KBM-7 (cell line): ENCODE data around the gene LRCH4.

ENCODE experiments used
- DNase-seq: peaks from one replicate; pipeline ENCODE4 v3.0.0-alpha.2; 2015
- in situ Hi-C: fragments of 300-500 bp; cut with MboI; formaldehyde crosslinking; loops from 2 replicates; pipeline ENCODE4 v1.14.3; 2020; ENCODE audit warnings: low sequenced_read_pairs, low pct_unique_long_range_greater_than_20kb, mixed read lengths

Gene LRCH4

DNA sequence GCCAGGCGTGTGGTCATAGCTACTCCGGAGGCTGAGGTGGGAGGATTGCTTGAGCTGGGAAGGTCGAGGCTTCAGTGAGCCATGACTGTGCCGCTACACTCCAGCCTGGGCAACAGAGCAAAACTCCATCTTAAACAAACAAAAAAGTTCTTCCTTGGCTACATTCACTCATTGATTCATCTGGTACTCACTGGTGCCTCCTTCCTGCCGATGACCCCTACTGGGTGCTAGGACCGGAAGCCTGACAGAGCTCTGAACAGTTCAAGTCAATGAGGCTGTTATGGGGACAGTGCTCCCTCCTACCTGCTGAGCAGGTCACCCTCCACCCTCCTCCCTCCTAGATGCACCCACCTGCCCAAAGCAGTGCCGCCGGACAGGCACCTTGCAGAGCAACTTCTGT, 21.2 kb upstream of the LRCH4 start:
- DNase-seq, result no peak
- in situ Hi-C loops, result no loop called here

DNA sequence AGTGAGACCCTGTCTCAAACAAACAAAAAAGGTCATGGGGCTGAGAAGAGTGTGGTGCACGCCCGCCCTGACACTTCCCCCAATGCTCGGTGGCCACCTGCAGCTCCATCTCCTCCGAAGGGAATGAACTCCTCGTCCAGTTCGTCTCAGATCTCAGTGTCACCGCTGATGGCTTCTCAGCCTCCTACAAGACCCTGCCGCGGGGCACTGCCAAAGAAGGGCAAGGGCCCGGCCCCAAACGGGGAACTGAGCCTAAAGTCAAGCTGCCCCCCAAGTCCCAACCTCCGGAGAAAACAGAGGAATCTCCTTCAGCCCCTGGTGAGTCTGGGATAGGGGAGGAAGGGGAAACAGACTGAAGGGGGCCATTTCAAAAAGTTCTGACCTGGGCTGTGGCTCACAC, 20.4 kb upstream of the LRCH4 start:
- DNase-seq, result no peak

DNA sequence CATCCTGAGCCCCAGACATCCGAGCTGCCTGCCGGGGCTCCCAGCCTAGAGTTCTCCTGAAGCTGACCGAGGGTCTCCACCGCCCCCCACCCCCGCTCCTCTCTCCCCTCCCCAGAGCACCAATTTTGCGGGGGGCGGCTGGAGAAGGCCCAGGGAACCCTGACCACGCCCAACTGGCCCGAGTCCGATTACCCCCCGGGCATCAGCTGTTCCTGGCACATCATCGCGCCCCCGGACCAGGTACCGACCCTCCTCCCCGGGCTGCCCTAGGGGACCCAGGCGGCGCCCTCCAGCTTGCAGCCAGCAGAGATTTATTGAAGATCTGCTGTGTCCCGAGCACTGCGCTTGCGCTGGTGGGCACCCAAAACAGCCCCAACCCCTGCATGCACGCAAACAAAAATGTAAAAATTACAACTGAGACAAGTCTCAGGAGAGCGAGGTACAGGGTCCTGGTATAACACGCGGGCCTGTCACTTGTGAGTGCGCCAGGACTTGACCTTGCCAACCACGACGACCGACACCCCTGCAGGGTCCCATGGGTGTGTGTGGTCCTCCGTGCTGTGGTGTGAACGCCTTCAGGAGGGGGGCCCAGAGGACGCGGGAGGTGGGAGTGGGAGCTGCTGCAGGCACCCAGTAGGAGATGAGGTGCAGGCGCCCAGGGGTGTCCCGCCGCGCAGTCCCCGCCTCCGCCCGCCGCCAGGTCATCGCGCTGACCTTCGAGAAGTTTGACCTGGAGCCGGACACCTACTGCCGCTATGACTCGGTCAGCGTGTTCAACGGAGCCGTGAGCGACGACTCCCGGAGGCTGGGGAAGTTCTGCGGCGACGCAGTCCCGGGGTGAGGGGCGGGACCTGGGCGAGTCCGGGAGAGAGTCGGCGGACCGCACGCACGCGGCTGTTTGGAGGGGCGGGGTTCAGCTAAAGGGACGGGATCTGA, 19.3 kb upstream of the LRCH4 start:
- DNase-seq, result no peak
- in situ Hi-C loops, result no loop called here

More for the DNA sequence above, 20.4 kb upstream of the LRCH4 start:
- in situ Hi-C loops, result no loop called here

DNA sequence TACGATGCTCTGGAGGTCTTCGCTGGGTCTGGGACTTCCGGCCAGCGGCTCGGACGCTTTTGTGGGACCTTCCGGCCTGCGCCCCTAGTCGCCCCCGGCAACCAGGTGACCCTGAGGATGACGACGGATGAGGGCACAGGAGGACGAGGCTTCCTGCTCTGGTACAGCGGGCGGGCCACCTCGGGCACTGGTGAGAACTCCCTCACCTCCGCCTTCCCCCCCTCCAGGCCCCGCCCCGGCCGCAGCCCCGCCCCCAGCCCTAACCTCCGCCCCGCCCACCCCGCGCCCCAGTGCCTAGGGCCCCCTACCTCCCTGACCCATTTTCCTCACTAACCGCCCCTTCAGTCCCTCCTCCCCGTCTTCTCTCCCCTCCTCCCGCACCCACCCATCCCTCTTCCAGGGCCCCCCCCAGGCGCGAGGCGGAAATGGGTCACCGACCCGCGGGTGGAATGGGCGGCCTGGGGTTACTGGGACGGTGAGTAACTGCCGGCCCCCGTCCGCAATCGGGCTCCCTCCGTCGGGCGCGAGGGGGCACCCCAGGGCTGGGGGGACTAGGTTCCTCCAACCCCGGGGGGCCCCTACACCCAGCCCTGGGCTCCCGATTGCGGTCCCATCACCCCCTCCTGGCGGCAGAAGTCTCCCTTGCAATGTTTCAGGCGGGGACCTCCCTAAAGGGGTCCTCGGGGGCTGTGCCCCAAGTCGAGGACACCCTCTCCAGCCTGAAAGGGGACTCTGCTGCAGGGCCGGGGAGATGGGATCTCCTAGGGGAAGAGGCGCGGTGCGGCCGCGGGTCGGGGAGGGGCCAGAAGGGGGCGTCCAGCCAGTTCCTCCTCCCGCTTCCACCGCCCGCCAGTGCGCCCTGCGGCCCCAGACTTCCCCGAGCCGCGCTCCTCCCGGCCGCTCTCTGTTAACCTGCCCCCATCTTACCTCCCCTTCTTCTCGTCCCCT, 18.4 kb upstream of the LRCH4 start:
- peak; percentile 88 for DNase-seq

DNA sequence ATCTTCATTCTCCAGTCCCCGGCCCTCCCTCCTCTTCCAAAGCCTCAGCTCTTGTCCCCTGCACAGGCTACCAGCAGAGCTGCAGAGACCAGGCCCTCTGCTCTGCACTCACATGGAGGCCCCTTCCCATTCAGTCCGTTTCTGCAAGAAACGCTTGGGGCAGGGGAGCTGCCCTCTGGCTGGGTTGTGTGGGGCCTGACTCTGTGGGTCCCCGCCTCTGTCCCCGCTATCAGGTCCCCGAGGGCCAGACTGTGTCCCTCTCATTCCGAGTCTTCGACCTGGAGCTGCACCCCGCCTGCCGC, 17.7 kb upstream of the LRCH4 start:
- in situ Hi-C loops, result no loop called here
- DNase-seq, result no peak

More for the DNA sequence above, 18.4 kb upstream of the LRCH4 start:
- in situ Hi-C loops, result no loop called here

DNA sequence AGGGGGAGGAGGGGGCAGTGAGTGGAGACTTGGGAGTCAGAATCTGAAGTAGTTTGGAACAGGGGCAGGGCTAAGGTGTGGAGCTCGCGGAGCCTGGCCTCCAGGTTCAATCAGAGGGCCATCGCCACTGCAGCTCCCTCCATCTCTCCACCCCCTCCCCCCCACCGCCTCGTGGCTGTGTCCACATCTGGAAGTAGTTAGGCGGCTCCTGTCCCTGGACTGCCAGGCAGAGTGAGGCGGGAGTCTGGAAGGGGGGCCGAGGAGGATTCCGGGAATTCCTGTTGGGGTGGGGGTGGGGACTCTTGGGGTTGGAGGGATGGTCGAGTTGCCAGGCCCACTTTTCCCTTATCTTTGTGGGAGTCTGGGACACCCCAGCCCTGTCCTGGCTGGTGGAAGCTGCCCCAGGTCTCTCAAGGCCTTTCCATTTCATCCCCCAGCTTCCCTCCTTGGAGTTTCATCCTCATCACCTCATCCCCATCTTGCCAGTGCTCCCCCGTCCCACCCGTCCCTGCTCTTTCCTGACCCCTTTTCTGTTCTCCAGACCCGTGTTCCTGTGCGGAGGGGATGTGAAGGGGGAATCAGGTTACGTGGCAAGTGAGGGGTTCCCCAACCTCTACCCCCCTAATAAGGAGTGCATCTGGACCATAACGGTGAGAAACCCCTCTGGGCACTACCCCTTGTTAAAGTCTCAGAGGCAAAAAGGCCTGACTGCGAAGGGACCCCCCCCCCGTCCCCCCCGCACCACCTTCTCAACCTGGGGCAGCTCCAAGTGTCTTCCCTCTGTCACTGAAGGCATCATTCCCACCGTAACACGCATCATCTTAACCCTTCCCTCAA, 17.2 kb upstream of the LRCH4 start:
- no peak for DNase-seq
- in situ Hi-C loops, result no loop called here

DNA sequence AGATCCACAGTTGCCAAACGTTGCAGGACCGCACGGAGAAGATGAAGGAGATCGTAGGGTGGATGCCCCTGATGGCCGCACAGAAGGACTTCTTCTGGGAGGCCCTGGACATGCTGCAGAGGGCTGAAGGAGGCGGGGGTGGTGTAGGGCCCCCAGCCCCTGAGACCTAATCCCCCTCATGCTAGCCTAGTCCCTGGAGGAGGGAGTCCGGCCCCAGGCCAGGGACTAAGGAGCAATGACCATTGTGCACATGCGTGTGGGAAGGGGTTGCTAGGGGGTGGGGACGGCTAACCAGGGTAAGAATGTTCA, 14.8 kb upstream of the LRCH4 start:
- DNase-seq, result no peak
- in situ Hi-C loops, result no loop called here

DNA sequence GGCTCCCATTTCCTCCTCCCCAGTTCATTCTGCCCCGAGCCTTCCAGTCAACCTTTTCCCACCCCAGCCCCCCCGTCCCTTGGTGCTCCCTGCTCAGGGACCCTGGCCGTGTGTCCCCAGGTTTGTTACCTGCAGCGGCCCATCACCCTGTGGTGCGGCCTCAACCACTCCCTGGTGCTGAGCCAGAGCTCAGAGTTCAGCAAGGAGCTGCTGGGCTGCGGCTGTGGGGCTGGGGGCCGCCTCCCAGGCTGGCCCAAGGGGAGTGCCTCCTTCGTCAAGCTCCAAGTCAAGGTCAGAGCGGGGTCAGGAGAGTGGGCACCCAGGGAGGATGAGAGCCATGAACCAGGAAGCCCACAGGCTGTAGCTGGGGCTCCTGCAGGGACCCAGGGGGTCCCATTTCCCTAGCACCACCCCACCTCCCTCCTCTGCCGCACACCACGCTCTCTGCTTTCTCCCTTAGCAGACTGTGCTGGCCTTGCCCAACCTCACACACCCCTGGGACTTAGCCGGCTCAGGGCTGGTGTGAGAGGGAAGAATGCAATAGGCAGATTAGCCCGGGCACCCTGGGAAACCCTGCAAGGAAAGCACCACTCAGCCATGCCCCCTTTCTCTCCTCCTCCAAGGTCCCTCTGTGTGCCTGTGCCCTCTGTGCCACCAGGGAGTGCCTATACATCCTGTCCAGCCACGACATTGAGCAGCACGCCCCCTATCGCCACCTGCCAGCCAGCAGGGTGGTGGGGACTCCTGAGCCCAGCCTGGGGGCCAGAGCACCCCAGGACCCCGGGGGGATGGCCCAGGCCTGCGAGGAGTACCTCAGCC, 14.2 kb upstream of the LRCH4 start:
- DNase-seq, result no peak
- in situ Hi-C loops, result no loop called here

DNA sequence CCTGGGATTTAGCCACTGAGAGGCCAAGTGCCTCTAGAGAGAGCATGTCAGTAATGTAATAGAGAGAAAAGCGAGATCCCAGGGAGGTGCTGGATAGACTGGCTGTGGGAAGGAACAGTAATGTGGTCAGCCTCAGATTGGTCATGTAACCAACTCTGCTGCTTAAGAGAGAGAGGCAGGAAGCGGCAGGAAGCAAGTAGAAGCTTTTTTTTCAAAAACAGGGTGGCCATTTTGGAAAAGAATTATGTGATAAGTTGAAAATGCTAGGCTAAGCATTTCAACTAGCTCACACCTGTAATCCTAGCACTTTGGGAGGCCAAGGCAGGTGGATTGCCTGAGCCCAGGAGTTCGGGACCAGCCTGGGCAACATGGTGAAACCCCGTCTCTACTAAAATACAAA, 12.5 kb upstream of the LRCH4 start:
- in situ Hi-C loops, result no loop called here
- DNase-seq, result peak; percentile 17

DNA sequence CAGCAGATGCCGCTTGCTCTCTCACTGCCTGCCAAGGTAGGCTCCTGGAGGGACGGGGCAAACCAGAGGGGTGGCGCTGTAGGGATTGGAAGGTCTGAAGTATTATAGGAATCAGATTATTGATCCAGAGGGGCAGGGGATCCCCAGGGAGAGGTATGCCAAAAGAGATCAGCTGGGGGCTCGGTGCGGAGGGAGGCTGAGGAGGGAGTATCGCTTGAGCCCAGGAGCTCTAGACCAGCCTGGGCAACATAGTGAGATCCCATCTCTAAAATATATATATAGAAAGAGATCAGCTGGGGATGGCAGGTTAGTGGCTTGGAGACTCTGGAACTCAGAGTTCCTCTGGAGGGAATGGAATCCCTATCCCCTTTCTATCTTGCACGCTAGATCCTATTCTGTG, 9.3 kb upstream of the LRCH4 start:
- no peak for DNase-seq
- in situ Hi-C loops, result no loop called here

DNA sequence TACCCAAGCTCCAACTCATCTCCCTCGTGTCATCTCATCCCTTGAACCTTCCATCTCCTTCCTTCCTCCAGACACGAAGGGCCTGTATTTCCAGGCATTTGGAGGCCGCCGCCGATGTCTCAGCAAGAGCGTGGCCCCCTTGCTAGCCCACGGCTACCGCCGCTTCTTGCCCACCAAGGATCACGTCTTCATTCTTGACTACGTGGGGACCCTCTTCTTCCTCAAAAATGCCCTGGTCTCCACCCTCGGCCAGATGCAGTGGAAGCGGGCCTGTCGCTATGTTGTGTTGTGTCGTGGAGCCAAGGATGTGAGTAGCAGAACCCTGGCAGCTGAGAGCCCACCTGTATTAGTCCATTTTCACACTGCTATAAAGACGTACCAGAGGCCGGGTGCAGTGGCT, 5.7 kb upstream of the LRCH4 start:
- in situ Hi-C loops, result no loop called here
- no peak for DNase-seq

DNA sequence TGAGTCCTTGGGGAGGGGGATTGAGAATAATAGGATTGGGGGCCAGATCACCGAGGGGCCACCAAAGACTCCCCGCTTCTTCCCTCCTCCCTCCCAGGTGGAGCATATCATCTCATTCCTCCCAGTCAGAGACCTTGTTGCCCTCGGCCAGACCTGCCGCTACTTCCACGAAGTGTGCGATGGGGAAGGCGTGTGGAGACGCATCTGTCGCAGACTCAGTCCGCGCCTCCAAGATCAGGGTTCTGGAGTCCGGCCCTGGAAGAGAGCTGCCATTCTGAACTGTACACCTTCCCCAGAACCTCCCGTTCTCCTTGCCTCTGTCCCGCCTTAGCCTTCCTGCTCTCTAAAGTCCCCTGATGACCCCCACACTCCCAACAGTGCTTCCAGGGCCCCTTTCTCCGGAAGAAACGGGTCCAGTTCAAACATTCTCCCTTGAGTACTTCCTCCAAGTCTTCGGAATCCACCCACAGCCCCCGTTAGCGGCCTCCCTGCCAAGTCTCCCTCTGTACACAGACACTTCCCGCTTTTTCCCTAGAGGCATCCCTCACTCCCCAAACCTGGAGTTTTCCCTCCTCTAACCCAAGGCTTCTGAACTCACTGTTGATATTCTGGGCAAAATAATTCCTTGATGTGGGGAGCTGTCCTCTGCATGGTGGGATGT, 4.3 kb upstream of the LRCH4 start:
- in situ Hi-C loops, result no loop called here
- DNase-seq, result no peak

DNA sequence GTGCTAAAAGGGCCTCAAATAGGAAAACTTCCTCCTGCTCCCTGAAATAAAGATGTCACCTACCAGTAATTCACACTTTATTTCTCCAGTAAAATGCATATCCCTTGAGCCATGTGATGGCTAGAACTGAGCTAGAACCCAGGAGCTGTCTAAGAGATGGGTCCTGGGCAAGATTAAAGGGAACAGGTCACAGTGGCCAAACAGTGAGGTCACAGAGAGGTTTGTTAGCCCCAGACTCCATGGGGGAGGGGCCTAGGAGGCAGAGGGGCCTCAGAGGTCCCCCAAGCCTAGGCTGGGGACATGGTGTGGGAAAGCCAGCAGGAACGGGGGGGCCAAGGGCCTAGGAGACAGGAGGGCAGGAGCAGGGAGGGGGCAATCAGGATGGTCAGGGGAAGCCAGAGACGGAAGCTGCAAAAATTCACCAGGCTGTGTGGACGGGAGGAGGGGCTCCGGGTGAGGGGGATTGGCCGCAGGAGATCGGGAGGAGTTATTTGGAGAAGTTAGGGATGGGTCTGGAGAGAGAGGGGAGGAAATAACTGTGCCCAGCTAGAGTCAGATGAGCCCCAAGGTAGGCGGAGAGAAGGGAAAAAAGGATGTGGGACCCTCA, 3.5 kb upstream of the LRCH4 start:
- in situ Hi-C loops, result no loop called here

DNA sequence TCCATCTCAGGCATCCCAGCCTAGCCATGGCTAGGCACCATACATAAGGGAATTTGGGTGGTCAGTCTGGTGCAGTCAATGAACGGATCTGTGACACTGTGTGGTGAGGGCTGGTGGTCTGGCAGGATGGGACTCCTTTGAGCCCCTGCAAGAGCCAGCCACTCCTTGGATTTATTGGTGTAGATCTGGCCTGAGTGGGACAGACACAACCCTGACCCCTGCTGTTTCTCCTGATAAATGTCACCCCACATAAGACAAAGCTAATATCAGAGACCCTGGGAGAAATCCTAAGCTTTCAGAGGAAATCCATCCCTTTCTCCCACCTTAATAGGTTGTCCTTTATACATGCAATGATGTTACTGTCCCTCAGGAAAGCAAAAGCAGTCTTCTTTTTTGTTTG, 2.5 kb upstream of the LRCH4 start:
- in situ Hi-C loops, result no loop called here
- peak; percentile 58 for DNase-seq

More for the DNA sequence above, 3.5 kb upstream of the LRCH4 start:
- no peak for DNase-seq

DNA sequence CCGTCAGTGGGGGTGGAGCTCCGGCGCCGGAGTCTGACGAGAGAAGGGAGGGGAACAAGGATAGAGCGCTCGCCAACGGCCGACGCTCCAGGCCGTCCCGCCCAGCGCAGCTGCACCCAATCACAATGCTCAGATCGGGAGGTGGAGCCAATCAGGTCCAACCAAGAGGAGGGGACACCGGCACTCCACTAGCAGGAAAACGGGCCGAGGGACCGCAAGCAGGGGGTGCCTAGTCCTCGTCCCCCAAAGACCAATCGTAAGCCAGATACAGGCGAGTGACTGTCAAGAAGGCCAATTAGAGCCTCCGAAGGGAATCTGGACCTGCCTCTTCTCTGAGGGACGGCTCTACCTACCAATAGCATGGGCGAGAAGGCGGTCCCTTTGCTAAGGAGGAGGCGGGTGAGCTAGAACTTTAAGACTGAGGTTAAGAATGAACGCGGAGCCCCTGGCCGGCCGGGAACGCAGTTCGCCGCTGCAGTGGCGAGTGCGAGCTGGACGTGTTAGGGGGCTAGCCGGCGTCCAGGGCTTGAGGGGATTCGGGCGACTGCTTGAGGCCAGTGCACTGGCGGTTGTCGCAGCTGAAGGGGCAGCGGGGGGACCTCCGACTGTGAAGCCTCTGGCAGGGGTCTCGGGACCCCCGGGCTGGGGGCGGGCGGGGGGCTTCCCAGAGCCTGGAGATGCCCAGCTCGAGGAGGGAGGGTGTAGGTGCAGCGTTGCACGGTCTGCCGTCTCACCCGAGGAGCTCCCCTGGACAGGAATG, 517 bp upstream of the LRCH4 start, which contains the start of gene FBXO24:
Gene FBXO24, plus strand, starts transcription at position 63 of the 760 bp plus-strand sequence. Its CDS starts 298 bp downstream, at position 361.
- in situ Hi-C loops, result no loop called here
- peak; percentile 100 for DNase-seq

DNA sequence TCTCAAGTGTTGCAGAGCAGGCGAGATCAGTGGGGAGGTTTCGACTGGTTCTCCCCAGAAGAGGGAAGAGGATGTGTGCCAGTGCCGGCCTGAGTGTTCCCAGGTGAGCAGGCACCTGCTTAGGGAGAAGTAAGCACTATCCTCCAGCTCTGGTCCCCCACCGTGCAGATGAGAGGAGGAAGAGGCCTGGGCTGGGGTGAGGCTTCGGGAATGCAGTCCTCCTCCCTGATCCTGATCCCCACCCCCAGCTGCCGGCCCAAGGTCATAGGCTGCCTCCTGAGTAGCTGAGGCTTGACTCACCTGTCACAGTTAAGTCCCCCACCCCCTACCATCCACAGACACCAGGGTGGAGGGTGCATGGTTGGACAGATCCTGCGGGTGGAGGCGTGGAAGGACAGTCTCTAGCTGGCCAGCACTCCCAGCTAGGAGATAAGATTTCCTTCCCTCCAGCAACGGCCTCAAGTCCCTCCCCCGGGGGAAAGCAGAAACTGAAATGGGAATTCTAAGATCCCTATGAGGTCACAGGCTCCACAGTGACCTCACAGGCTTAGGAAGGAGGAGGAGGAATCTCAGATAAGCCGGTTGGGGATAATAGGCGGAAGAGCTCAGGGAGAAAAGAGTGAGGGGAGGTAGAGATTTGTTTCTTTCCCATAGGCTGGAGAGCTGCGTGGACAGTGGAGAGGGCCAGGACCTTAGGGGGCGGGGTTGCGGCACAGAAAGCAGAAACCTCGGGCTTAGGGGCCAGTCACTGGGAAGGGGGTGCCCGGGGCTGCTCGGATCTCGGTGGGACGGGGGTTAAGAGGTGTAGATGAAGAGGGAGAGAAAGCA, 1.0 kb downstream of the LRCH4 start:
- no peak for DNase-seq

More for the DNA sequence above, 1.0 kb downstream of the LRCH4 start:
- in situ Hi-C loops, result no loop called here
